Karpas-422 (cell line): ENCODE data around the gene DTX4. TPM values are rescaled to one million over a fixed set of nuclear protein-coding genes. Genes with fewer than 3 reads are reported as not detected.
A peak's percentile ranks its signal among the peaks of the same experiment; 100 is the strongest.

Source experiments
- DNase-seq: peaks from one replicate; pipeline ENCODE4 v3.0.0-alpha.2; 2015
- H2AFZ ChIP-seq: fragments of 200-600 bp; sonication (generic); 2 replicates; pipeline ENCODE4 v1.6.1; 2014; ENCODE audit warnings: antibody characterized with exemption, low read length, mixed read lengths
- H3K27ac ChIP-seq: fragments of 200-600 bp; sonication (generic); 2 replicates; pipeline ENCODE4 v1.5.1; 2014; ENCODE audit warnings: mild to moderate bottlenecking, low read length, moderate library complexity
- H3K27me3 ChIP-seq: fragments of 200-600 bp; sonication (generic); 2 replicates; pipeline ENCODE4 v1.6.1; 2014; ENCODE audit warnings: low read length, mixed read lengths
- H3K36me3 ChIP-seq: fragments of 200-600 bp; sonication (generic); 2 replicates; pipeline ENCODE4 v1.6.1; 2014; ENCODE audit warnings: low read length, mixed read lengths; ENCODE audit not compliant: insufficient read depth
- H3K4me1 ChIP-seq: fragments of 200-600 bp; sonication (generic); 2 replicates; pipeline ENCODE4 v1.6.1; 2014; ENCODE audit warnings: mild to moderate bottlenecking, low read length, mixed read lengths
- H3K4me2 ChIP-seq: fragments of 200-600 bp; sonication (generic); 2 replicates; pipeline ENCODE4 v1.6.1; 2014; ENCODE audit warnings: low read length, low read depth, mild to moderate bottlenecking; ENCODE audit not compliant: poor library complexity, severe bottlenecking
- H3K4me3 ChIP-seq: fragments of 200-600 bp; sonication (generic); 2 replicates; pipeline ENCODE4 v1.5.1; 2014; ENCODE audit warnings: mild to moderate bottlenecking, antibody characterized with exemption, low read length, mixed read lengths
- H3K79me2 ChIP-seq: fragments of 200-600 bp; sonication (generic); 2 replicates; pipeline ENCODE4 v1.6.1; 2014; ENCODE audit warnings: mild to moderate bottlenecking, low read length, mixed read lengths
- H3K9ac ChIP-seq: fragments of 200-600 bp; sonication (generic); 2 replicates; pipeline ENCODE4 v1.6.0; 2014; ENCODE audit warnings: low read length
- H3K9me2 ChIP-seq: fragments of 200-600 bp; sonication (generic), shearing (Covaris generic); replicated peaks from 2 replicates; pipeline ENCODE4 v1.6.0; 2014; ENCODE audit warnings: mild to moderate bottlenecking, low read length, moderate library complexity; ENCODE audit not compliant: insufficient read depth
- H3K9me3 ChIP-seq: fragments of 300-700, 200-600 bp; sonication (generic); 2 replicates; pipeline ENCODE4 v1.6.1; 2014; ENCODE audit warnings: low read length, mixed read lengths
- H4K20me1 ChIP-seq: fragments of 200-600 bp; sonication (generic); 2 replicates; pipeline ENCODE4 v1.6.1; 2014; ENCODE audit warnings: mild to moderate bottlenecking, antibody characterized with exemption, low read length, low read depth; ENCODE audit not compliant: insufficient read depth
- total RNA-seq: library from RNA; depleted of rRNA; stranded (reverse); fragments of >200 nt; shearing (Covaris generic); gene quantifications from 2 replicates; pipeline ENCODE4 v1.2.3, GENCODE V29; 2014; ENCODE audit warnings: low replicate concordance

The DTX4 gene
- total RNA-seq, 1 experiment from 2014 or later, result 8.4 TPM

DNA sequence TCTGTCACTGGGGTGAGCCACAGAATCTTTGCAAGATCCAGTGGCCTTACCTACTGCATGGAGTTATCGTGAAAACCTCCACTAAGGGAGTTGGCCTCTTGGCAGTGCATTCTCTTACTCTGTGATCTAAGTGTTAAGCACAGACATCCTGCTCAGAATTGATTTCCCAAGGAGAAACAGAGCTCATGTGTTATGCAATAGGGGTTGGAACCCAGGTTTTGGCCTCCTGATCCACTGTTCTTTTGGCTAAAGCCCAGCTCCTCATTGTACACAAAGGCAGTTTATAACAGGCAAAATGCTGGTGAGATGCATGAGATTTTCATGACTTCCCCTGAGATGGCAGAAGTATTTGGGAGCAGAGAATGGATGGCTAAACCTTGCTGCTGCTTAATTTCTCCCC, 11.8 kb downstream of the DTX4 start:
- 0 out of 2 replicates have a peak, but pooled peaks cover 6% of the 10 kb centered on the region for H4K20me1 ChIP-seq

GRCh38 chr11:59184691-59185339, 12.9 kb downstream of the DTX4 start:
- H3K9ac ChIP-seq, result no peak overlapping the region
- no peak for DNase-seq
- no peaks in the 10 kb centered on the region for H3K27me3 ChIP-seq
- H3K4me2 ChIP-seq, result no peak overlapping the region
- H3K27ac ChIP-seq, result no peak overlapping the region
- peaks cover 6% of the 10 kb centered on the region for H3K4me1 ChIP-seq
- H4K20me1 ChIP-seq, result 0 out of 2 replicates have a peak, but pooled peaks cover 6% of the 10 kb centered on the region
- no peak overlapping the region for H3K4me3 ChIP-seq
- no peaks in the 10 kb centered on the region for H3K9me3 ChIP-seq
- no peaks in the 10 kb centered on the region for H3K9me2 ChIP-seq
- no peaks in the 10 kb centered on the region for H3K79me2 ChIP-seq
- H2AFZ ChIP-seq, result no peak overlapping the region
- H3K36me3 ChIP-seq, result no peaks in the 10 kb centered on the region

More for the DNA sequence above, 11.8 kb downstream of the DTX4 start:
- DNase-seq, result no peak
- Histone ChIP-seq H3K36me3 (no peaks in the 10 kb centered on the region), H2AFZ (no peak overlapping the region), H3K9me3 (no peaks in the 10 kb centered on the region), H3K4me3 (no peak overlapping the region), H3K27ac (no peak overlapping the region), H3K4me2 (no peak overlapping the region), H3K4me1 (peaks cover 6% of the 10 kb centered on the region), H3K9me2 (no peaks in the 10 kb centered on the region), H3K27me3 (no peaks in the 10 kb centered on the region), H3K9ac (no peak overlapping the region), H3K79me2 (no peaks in the 10 kb centered on the region)

DNA sequence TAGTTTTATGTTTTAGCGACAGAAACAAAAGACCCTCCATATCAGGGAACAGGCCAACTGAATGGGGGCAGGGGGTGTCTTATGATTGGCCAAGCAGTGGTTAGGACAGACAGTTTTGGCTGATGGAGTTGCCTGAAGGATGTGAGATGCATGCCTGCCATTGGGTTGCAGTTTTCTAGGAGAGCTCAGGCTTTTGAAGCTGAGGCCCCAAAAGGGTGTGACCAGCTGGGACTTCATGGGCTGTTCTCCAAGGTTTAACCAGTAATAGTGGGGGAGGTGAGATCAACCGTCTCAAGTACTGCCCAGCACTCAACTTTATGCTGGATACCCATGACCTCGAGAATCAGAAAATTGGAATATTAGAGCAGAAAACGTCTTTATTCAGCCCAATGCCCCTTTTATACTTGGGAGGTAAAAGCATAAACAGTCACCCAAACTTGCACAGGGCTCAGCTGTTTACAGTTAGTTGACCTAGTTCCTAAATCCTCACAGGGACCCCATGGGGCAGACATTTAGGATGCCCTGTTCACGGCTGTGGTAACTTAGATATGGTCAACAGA, 13.5 kb downstream of the DTX4 start:
- no peak overlapping the region for H3K9ac ChIP-seq
- no peak overlapping the region for H2AFZ ChIP-seq
- no peaks in the 10 kb centered on the region for H3K36me3 ChIP-seq
- H3K27ac ChIP-seq, result no peak overlapping the region
- DNase-seq, result no peak
- H3K79me2 ChIP-seq, result no peaks in the 10 kb centered on the region
- H3K9me3 ChIP-seq, result no peaks in the 10 kb centered on the region
- H3K27me3 ChIP-seq, result no peaks in the 10 kb centered on the region
- H3K4me1 ChIP-seq, result peaks cover 6% of the 10 kb centered on the region
- H4K20me1 ChIP-seq, result 0 out of 2 replicates have a peak, but pooled peaks cover 6% of the 10 kb centered on the region
- no peaks in the 10 kb centered on the region for H3K9me2 ChIP-seq
- no peak overlapping the region for H3K4me3 ChIP-seq
- no peak overlapping the region for H3K4me2 ChIP-seq

GRCh38 chr11:59186130-59186594, 14.2 kb downstream of the DTX4 start:
- H3K79me2 ChIP-seq, result no peaks in the 10 kb centered on the region
- H3K9ac ChIP-seq, result no peak overlapping the region
- no peaks in the 10 kb centered on the region for H3K27me3 ChIP-seq
- H2AFZ ChIP-seq, result peak overlapping the region; percentile 69; the same call in 1 of the 2 replicates
- H3K4me3 ChIP-seq, result no peak overlapping the region
- 0 out of 2 replicates have a peak, but pooled peaks cover 3% of the 10 kb centered on the region for H4K20me1 ChIP-seq
- peak; percentile 86 for DNase-seq
- H3K9me3 ChIP-seq, result no peaks in the 10 kb centered on the region
- H3K36me3 ChIP-seq, result no peaks in the 10 kb centered on the region
- no peak overlapping the region for H3K27ac ChIP-seq
- H3K4me1 ChIP-seq, result peaks cover 6% of the 10 kb centered on the region
- H3K4me2 ChIP-seq, result no peak overlapping the region
- no peaks in the 10 kb centered on the region for H3K9me2 ChIP-seq

DNA sequence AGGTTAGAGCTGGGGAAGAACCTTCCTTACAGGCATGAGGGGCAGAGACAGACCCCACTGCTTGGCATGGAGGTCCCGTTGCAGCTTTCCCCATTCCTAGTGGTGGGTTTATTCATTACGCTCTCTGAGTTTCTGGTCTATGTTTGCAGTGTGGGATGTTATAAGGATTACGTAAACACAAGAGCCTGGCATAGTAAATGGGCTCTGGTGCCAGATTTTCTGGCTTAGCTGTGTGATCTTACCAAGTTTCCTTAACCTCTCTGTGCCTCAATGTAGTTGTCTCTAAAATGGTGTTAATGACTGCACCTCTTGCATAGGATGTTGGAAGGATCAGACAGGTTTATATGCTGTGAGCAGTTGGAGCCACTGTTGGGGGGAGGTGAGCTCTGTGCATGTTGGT, 15.1 kb downstream of the DTX4 start:
- H3K9ac ChIP-seq, result no peak overlapping the region

GRCh38 chr11:59187587-59187986, 15.7 kb downstream of the DTX4 start:
- Histone ChIP-seq H3K4me3 (no peak overlapping the region), H3K79me2 (no peaks in the 10 kb centered on the region), H3K36me3 (no peaks in the 10 kb centered on the region), H3K27me3 (no peaks in the 10 kb centered on the region), H4K20me1 (0 out of 2 replicates have a peak, but pooled peaks cover 3% of the 10 kb centered on the region), H3K27ac (no peak overlapping the region), H3K9ac (no peak overlapping the region), H3K9me2 (no peaks in the 10 kb centered on the region), H3K9me3 (no peaks in the 10 kb centered on the region), H2AFZ (no peak overlapping the region), H3K4me2 (no peak overlapping the region), H3K4me1 (peaks cover 6% of the 10 kb centered on the region)
- no peak for DNase-seq

More for the DNA sequence above, 15.1 kb downstream of the DTX4 start:
- DNase-seq, result no peak
- H2AFZ ChIP-seq, result no peak overlapping the region
- no peaks in the 10 kb centered on the region for H3K79me2 ChIP-seq
- no peaks in the 10 kb centered on the region for H3K27me3 ChIP-seq
- H3K4me3 ChIP-seq, result no peak overlapping the region
- H4K20me1 ChIP-seq, result 0 out of 2 replicates have a peak, but pooled peaks cover 3% of the 10 kb centered on the region
- no peak overlapping the region for H3K4me2 ChIP-seq
- H3K27ac ChIP-seq, result no peak overlapping the region
- no peaks in the 10 kb centered on the region for H3K9me3 ChIP-seq
- H3K9me2 ChIP-seq, result no peaks in the 10 kb centered on the region
- peaks cover 6% of the 10 kb centered on the region for H3K4me1 ChIP-seq
- no peaks in the 10 kb centered on the region for H3K36me3 ChIP-seq

DNA sequence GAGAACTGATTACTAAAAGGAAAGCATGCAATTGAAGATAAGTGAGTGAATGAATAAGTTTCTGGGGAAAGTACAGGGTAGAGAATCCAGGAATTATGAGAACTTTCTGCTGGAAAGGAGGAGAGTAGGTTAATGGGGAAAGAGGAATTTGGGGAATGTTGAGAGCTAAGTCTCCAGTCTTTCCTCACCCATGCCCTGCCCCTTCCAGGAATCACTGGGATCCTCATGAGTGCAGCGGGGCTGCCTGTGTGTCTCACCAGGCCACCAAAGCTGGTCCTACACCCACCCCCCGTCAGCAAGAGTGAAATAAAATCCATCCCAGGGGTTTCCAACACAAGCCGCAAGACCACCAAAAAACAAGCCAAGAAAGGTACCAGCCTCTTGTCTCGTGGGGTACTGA, 17.0 kb downstream of the DTX4 start:
- no peaks in the 10 kb centered on the region for H3K27me3 ChIP-seq
- no peak overlapping the region for H3K27ac ChIP-seq
- H3K36me3 ChIP-seq, result no peaks in the 10 kb centered on the region
- H3K9me3 ChIP-seq, result no peaks in the 10 kb centered on the region
- H3K4me1 ChIP-seq, result peaks cover 5% of the 10 kb centered on the region
- H2AFZ ChIP-seq, result no peak overlapping the region
- no peak overlapping the region for H3K9ac ChIP-seq
- no peaks in the 10 kb centered on the region for H3K9me2 ChIP-seq
- DNase-seq, result no peak
- H3K4me2 ChIP-seq, result no peak overlapping the region
- H3K4me3 ChIP-seq, result no peak overlapping the region
- H3K79me2 ChIP-seq, result no peaks in the 10 kb centered on the region
- no peaks in the 10 kb centered on the region for H4K20me1 ChIP-seq

- H3K36me3 ChIP-seq, result no peaks in the 10 kb centered on the region
- no peaks in the 10 kb centered on the region for H4K20me1 ChIP-seq
- no peak overlapping the region for H3K9ac ChIP-seq
- H3K4me3 ChIP-seq, result no peak overlapping the region
- H3K9me3 ChIP-seq, result no peaks in the 10 kb centered on the region
- H3K79me2 ChIP-seq, result no peaks in the 10 kb centered on the region
- H3K27ac ChIP-seq, result no peak overlapping the region
- DNase-seq, result no peak
- H3K4me2 ChIP-seq, result no peak overlapping the region
- H2AFZ ChIP-seq, result no peak overlapping the region
- H3K4me1 ChIP-seq, result no peaks in the 10 kb centered on the region
- no peaks in the 10 kb centered on the region for H3K9me2 ChIP-seq
- no peaks in the 10 kb centered on the region for H3K27me3 ChIP-seq
Observed at GRCh38 chr11:59189986-59190385, 18.1 kb downstream of the DTX4 start.
